T-cell (primary cell): Measurements from ENCODE around the gene CENATAC. TPM values are rescaled to one million over a fixed set of nuclear protein-coding genes. Genes with fewer than 3 reads are reported as not detected.
A peak's percentile ranks its signal among the peaks of the same experiment; 100 is the strongest.
"Not testable (repeated sequence)": the region's sequence is repeated elsewhere in the genome, so short reads cannot be mapped to it uniquely, and the experiment has no call there.

Source experiments
- ATAC-seq, 4 experiments: fragments of 200-7000 bp in 3 of 4; fragments of 150-1000 bp in 1 of 4; cut with Tn5 transposase; replicated peaks in 1 of 4; 1 replicate in 3 of 4; 2 replicates in 1 of 4; pipeline ENCODE4 v1.10.0; 2021; ENCODE audit warnings: moderate library complexity in 3 of 4, mild to moderate bottlenecking in 2 of 4, moderate number of reproducible peaks in 1 of 4
- CTCF ChIA-PET, 2 donors: fragments of 300-600 bp; sonication (Branson Sonifier 250); formaldehyde crosslinking; loops; one replicate each; lab custom pipeline; 2022; ENCODE audit warnings: antibody characterized with exemption in 2 of 2; lab: Charles Lee
- POLR2A ChIA-PET, 2 donors: fragments of 300-600 bp; sonication (Branson Sonifier 250); formaldehyde crosslinking; loops; one replicate each; lab custom pipeline; 2022; ENCODE audit warnings: antibody characterized with exemption in 2 of 2; lab: Charles Lee
- DNase-seq, 35 experiments: peaks; one replicate each; pipeline versions ENCODE4 v3.0.0 to v3.0.0-alpha.2; 2013 to 2023
- H3K27ac ChIP-seq: one replicate; pipeline ENCODE4 v1.5.1; 2013; ENCODE audit warnings: low read length
- H3K27me3 ChIP-seq, 2 experiments: replicated peaks in 1 of 2; 1 replicate in 1 of 2; 2 replicates in 1 of 2; pipeline versions ENCODE4 v1.6.1 to v1.7.0; 2013; ENCODE audit warnings: low read length in 1 of 2, mixed read lengths in 1 of 2; ENCODE audit not compliant: control insufficient read depth in 2 of 2, insufficient read depth in 2 of 2; ENCODE audit errors: extremely low read depth in 1 of 2
- H3K36me3 ChIP-seq, 2 donors: 1 replicate in 1 of 2; 2 replicates in 1 of 2; pipeline versions ENCODE4 v1.6.1 to v1.7.0; 2013; ENCODE audit warnings: low read length in 1 of 2; ENCODE audit not compliant: control insufficient read depth in 2 of 2, insufficient read depth in 1 of 2; ENCODE audit errors: extremely low read depth in 1 of 2
- H3K4me1 ChIP-seq, 2 experiments: 1 replicate in 1 of 2; 2 replicates in 1 of 2; pipeline versions ENCODE4 v1.6.1 to v1.7.0; 2013; ENCODE audit warnings: low read length in 2 of 2, mixed read lengths in 1 of 2; ENCODE audit not compliant: insufficient read depth in 2 of 2, control insufficient read depth in 1 of 2; ENCODE audit errors: extremely low read depth in 1 of 2
- H3K4me3 ChIP-seq, 2 donors: 1 replicate in 1 of 2; 2 replicates in 1 of 2; pipeline versions ENCODE4 v1.5.1 to v1.7.0; 2013; ENCODE audit warnings: mild to moderate bottlenecking in 2 of 2, low read length in 1 of 2, moderate library complexity in 1 of 2; ENCODE audit not compliant: control insufficient read depth in 1 of 2; ENCODE audit errors: extremely low read depth in 1 of 2
- H3K9me3 ChIP-seq: 2 replicates; pipeline ENCODE4 v1.7.0; 2013
- H3K27ac Mint-ChIP-seq, 2 donors: one replicate each; pipeline ENCODE4 v1.8.0; 2020 to 2021; ENCODE audit warnings: mild to moderate bottlenecking in 2 of 2, mixed read lengths in 2 of 2
- H3K27me3 Mint-ChIP-seq, 2 donors: one replicate each; pipeline ENCODE4 v1.8.0; 2021 to 2022; ENCODE audit warnings: mixed read lengths in 2 of 2
- H3K36me3 Mint-ChIP-seq: one replicate; pipeline ENCODE4 v1.8.0; 2021; ENCODE audit warnings: mixed read lengths
- H3K4me1 Mint-ChIP-seq, 3 donors: one replicate each; pipeline ENCODE4 v1.8.0; 2020 to 2022; ENCODE audit warnings: mixed read lengths in 3 of 3, mild to moderate bottlenecking in 1 of 3
- H3K4me3 Mint-ChIP-seq, 3 donors: one replicate each; pipeline ENCODE4 v1.8.0; 2020 to 2022; ENCODE audit warnings: mild to moderate bottlenecking in 3 of 3, mixed read lengths in 3 of 3, moderate library complexity in 3 of 3
- H3K9me3 Mint-ChIP-seq, 3 donors: one replicate each; pipeline ENCODE4 v1.8.0; 2020 to 2022; ENCODE audit warnings: mixed read lengths in 3 of 3
- WGBS: methylation state at CpG from one replicate; pipeline ENCODE4 v1.1.5; 2013; ENCODE audit warnings: missing lambda C conversion rate; ENCODE audit not compliant: insufficient coverage; 5-methylcytosine and 5-hydroxymethylcytosine counted together
- total RNA-seq, 35 experiments: library from RNA in 6 of 35; stranded (reverse) in 6 of 35; fragments of 120-200 nt in 1 of 35; gene quantifications; one replicate each; pipeline versions ENCODE4 v1.2.1 to v1.2.4 and lab custom pipeline; 2013 to 2026

CENATAC gene
- total RNA-seq (100 to 1,000 TPM; 104 to 121 (median 118) TPM), total RNA-seq (lab: John Stamatoyannopoulos, UW) (24.8 to 104 (median 74.4) reads per million in 29 experiments)
- total RNA-seq (2013) = 68.2 TPM

- peaks cover 38 to 41% (median 41%) of the 10 kb centered on the region in 3 donors for H3K4me1 Mint-ChIP-seq
- no peaks in the 10 kb centered on the region for H3K9me3 Mint-ChIP-seq
Measured at GRCh38 chr11:118997627-118998387, at the start of gene CENATAC. Gene CENATAC (plus strand): TSS chr11:118998138. CDS start chr11:118998198, 60 bp downstream.

GRCh38 chr11:118953265-118953664, 44.7 kb upstream of the CENATAC start:
- WGBS = 50% methylated on average over 1 of the region's 6 CpGs
- no peaks in the 10 kb centered on the region for H3K36me3 ChIP-seq
- H3K4me3 ChIP-seq = no peak overlapping the region
- Mint-ChIP-seq H3K27ac (no peak overlapping the region), H3K36me3 (no peaks in the 10 kb centered on the region), H3K9me3 (no peaks in the 10 kb centered on the region), H3K4me1 (peaks cover 5 to 11% (median 6%) of the 10 kb centered on the region in 3 donors), H3K4me3 (no peak overlapping the region), H3K27me3 (peaks cover 0 to 13% of the 10 kb centered on the region in 2 donors)
- H3K27ac ChIP-seq = no peak overlapping the region
- peaks cover 0 to 10% of the 10 kb centered on the region in 2 experiments for H3K4me1 ChIP-seq
- DNase-seq = no peak
- no peak for ATAC-seq
- ChIA-PET POLR2A (interaction anchor here in 1 of 2 donors (0.6 kb wide), 1 partner anchor 282 kb away, joined by 6 read pairs; no protein-coding TSS in a partner anchor), CTCF (interaction anchor here (0.6 to 1.0 kb wide), 6 partner anchors 108 to 722 kb away, joined by 3 to 10 read pairs (median 6); no protein-coding TSS in a partner anchor)
- peaks cover 0 to 31% of the 10 kb centered on the region in 2 experiments for H3K27me3 ChIP-seq
- H3K9me3 ChIP-seq = no peaks in the 10 kb centered on the region

More at GRCh38 chr11:118997627-118998387, at the start of gene CENATAC:
- Histone ChIP-seq H3K9me3 (no peaks in the 10 kb centered on the region), H3K27me3 (no peaks in the 10 kb centered on the region), H3K27ac (peak within 1 kb of the TSS; percentile 78), H3K4me3 (peak within 1 kb of the TSS; percentile 85 to 89), H3K4me1 (peaks cover 14 to 34% of the 10 kb centered on the region in 2 experiments), H3K36me3 (peaks cover 9 to 28% of the 10 kb centered on the region in 2 donors)
- CTCF ChIA-PET = interaction anchor here in 1 of 2 donors (1.0 to 1.4 kb wide), 4 partner anchors 18 to 208 kb away, joined by 3 to 8 read pairs (median 4); partner anchors contain the start of genes CBL, TRAPPC4 and VPS11
- no peaks in the 10 kb centered on the region for H3K27me3 Mint-ChIP-seq
- ATAC-seq = peak; percentile 95 to 98 (median 96)
- peaks cover 13% of the 10 kb centered on the region for H3K36me3 Mint-ChIP-seq
- H3K4me3 Mint-ChIP-seq = peak within 1 kb of the TSS; percentile 92 to 98 (median 97)
- DNase-seq = peak; percentile 88 to 97 (median 93)
- POLR2A ChIA-PET = interaction anchor here (0.6 to 1.3 kb wide), 5 partner anchors 17 to 208 kb away, joined by 3 to 11 read pairs (median 4); partner anchors contain the start of genes CBL (in 1 of the 2), RPS25 (in 1 of the 2) and TRAPPC4 (in 1 of the 2)
- under 1% methylated on average over 44 of the region's 54 CpGs for WGBS
- H3K27ac Mint-ChIP-seq = peak within 1 kb of the TSS; percentile 90

DNA sequence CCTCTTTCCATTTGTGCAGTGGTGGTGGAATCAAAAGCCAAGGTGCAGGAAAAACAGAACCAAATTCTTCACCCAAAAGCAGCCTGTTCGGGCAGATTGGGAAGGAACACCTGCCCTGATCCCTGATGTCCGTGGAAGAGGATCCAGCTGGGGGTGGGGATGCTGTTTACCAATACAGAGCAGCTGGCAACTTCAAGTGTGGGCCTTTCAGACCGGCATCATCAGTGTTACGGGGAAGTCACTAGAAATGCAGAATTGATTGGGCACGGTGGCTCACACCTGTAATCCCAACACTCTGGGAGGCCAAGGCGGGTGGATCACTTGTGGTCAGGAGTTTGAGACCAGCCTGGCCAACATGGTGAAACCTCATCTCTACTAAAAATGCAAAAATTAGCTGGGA, 44.0 kb upstream of the CENATAC start:
- ATAC-seq, POLR2A ChIA-PET: not testable (repeated sequence)
- peaks cover 0 to 13% of the 10 kb centered on the region in 2 donors for H3K27me3 Mint-ChIP-seq

DNA sequence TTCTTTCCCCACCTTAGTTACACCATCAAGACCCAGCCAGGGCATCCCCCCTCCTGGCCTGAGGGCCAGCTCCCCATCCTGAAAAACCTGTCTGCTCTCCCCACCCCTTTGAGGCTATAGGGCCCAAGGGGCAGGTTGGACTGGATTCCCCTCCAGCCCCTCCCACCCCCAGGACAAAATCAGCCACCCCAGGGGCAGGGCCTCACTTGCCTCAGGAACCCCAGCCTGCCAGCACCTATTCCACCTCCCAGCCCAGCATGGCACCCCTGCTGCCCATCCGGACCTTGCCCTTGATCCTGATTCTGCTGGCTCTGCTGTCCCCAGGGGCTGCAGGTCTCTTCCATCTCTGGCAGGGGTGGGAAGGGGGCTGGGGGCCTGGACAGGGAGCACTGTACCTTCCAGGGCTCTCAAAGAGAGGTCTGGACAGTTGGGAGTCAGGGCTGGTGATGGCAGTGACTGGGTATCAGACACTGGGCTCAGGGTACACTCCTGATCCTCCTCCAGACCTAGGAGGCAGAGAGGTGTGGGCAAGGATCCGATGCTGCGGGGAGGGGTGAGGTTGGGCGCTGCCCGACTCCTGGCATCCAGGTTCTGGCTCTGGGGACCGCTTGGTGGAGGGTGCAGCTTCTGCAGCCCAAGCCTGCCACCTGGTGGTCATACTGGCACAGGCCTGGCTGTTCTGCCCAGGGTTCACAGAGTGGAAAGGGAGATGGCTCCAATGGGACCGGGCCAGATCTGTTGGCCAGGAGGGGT, 41.7 kb upstream of the CENATAC start, which contains the start of gene UPK2:
TSS of gene UPK2 (plus strand) at position 205 of the 753 bp plus-strand sequence. CDS start at position 258, 53 bp downstream.
- Mint-ChIP-seq H3K4me1 (peaks cover 5 to 11% (median 6%) of the 10 kb centered on the region in 3 donors), H3K27me3 (peaks cover 0 to 13% of the 10 kb centered on the region in 2 donors), H3K36me3 (no peaks in the 10 kb centered on the region), H3K27ac (no peak within 1 kb of the TSS), H3K4me3 (no peak within 1 kb of the TSS), H3K9me3 (no peaks in the 10 kb centered on the region)
- no peaks in the 10 kb centered on the region for H3K9me3 ChIP-seq
- H3K4me3 ChIP-seq = no peak within 1 kb of the TSS
- 0% methylated on average over 3 of the region's 7 CpGs for WGBS
- CTCF ChIA-PET = interaction anchor here (0.5 to 1.7 kb wide), 9 partner anchors 8 to 307 kb away, joined by 3 to 4 read pairs (median 3); partner anchors contain the start of gene SLC37A4 (in 1 of the 2)
- no peaks in the 10 kb centered on the region for H3K36me3 ChIP-seq
- H3K27ac ChIP-seq = no peak within 1 kb of the TSS
- H3K27me3 ChIP-seq = peaks cover 0 to 32% of the 10 kb centered on the region in 2 experiments
- ATAC-seq (peak; percentile 96 to 99 (median 98)), DNase-seq (peak; percentile 67 to 93 (median 85))
- POLR2A ChIA-PET = no interaction called here
- H3K4me1 ChIP-seq = peaks cover 0 to 10% of the 10 kb centered on the region in 2 experiments

More for the DNA sequence above, 44.0 kb upstream of the CENATAC start:
- H3K4me1 ChIP-seq = peaks cover 0 to 10% of the 10 kb centered on the region in 2 experiments
- H3K4me1 Mint-ChIP-seq = peaks cover 5 to 11% (median 6%) of the 10 kb centered on the region in 3 donors
- not testable (repeated sequence) for H3K36me3 Mint-ChIP-seq, H3K4me3 Mint-ChIP-seq, H3K27ac Mint-ChIP-seq, DNase-seq, H3K9me3 Mint-ChIP-seq, H3K27ac ChIP-seq, H3K9me3 ChIP-seq, H3K36me3 ChIP-seq, H3K4me3 ChIP-seq
- CTCF ChIA-PET = interaction anchor here (0.6 to 1.0 kb wide), 5 partner anchors 52 to 1254 kb away, joined by 3 to 5 read pairs (median 4); no protein-coding TSS in a partner anchor
- WGBS = 73% methylated on average over 4 of the region's 6 CpGs
- H3K27me3 ChIP-seq = peaks cover 0 to 31% of the 10 kb centered on the region in 2 experiments

DNA sequence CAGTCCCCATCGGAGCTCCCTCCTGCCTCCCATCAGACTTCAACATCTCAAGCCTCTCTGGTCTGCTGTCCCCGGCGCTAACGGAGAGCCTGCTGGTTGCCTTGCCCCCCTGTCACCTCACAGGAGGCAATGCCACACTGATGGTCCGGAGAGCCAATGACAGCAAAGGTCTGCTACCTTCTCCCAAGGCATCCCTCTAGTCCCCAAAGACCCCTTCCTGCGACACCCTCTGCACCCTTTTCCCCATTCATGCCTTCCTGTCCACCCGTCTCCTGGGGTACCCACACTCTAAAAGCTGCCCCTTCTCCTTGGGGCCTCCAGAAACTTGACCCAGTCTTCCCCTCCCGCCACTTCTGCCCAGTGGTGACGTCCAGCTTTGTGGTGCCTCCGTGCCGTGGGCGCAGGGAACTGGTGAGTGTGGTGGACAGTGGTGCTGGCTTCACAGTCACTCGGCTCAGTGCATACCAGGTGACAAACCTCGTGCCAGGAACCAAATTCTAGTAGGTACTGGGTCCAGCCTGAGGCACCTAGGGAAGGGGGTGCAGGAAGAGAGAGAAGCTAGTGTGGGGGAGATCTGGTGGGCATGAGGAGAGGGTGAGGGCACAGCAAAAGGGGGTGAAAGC, 41.0 kb upstream of the CENATAC start:
- peaks cover 0 to 10% of the 10 kb centered on the region in 2 donors for H3K27me3 Mint-ChIP-seq
- WGBS = 42% methylated on average over 12 of the region's 14 CpGs
- CTCF ChIA-PET = interaction anchor here (0.6 to 1.7 kb wide), 8 partner anchors 9 to 307 kb away, joined by 3 to 4 read pairs (median 3); partner anchors contain the start of gene SLC37A4 (in 1 of the 2)

More for the DNA sequence above, 41.0 kb upstream of the CENATAC start:
- Histone ChIP-seq H3K4me1 (peaks cover 0 to 10% of the 10 kb centered on the region in 2 experiments), H3K9me3 (no peaks in the 10 kb centered on the region), H3K27me3 (peaks cover 0 to 35% of the 10 kb centered on the region in 2 experiments), H3K36me3 (no peaks in the 10 kb centered on the region), H3K27ac (no peak overlapping the region), H3K4me3 (no peak overlapping the region)
- Mint-ChIP-seq H3K9me3 (no peaks in the 10 kb centered on the region), H3K36me3 (no peaks in the 10 kb centered on the region), H3K4me3 (no peak overlapping the region), H3K4me1 (peaks cover 5 to 11% (median 6%) of the 10 kb centered on the region in 3 donors), H3K27ac (no peak overlapping the region)
- ATAC-seq = peak in 1 of 4 experiments; percentile 14
- POLR2A ChIA-PET = no interaction called here
- no peak for DNase-seq
